Left lung (tissue), 10 donors: Measurements from ENCODE around the gene THPO. TPM values are rescaled to one million over a fixed set of nuclear protein-coding genes. Genes with fewer than 3 reads are reported as not detected.
A peak's percentile ranks its signal among the peaks of the same experiment; 100 is the strongest.

Experiments
- ATAC-seq: fragments of 200-7000 bp; cut with Tn5 transposase; one replicate; pipeline ENCODE4 v1.9.1; 2020; ENCODE audit warnings: moderate library complexity
- DNase-seq, 4 donors: peaks; one replicate each; pipeline ENCODE4 v3.0.0-alpha.2; 2013 to 2020
- H3K27ac ChIP-seq, 2 donors: fragments of 200-600 bp; sonication (generic) in 1 of 2; one replicate each; pipeline versions ENCODE4 v1.5.0 to v1.8.0; 2020 to 2021
- H3K27me3 ChIP-seq, 2 donors: fragments of 200-600 bp; sonication (generic) in 1 of 2; one replicate each; pipeline versions ENCODE4 v1.5.0 to v1.8.0; 2020 to 2021
- H3K36me3 ChIP-seq, 2 donors: fragments of 200-600 bp; sonication (generic) in 1 of 2; one replicate each; pipeline versions ENCODE4 v1.5.0 to v1.8.0; 2020 to 2021
- H3K4me1 ChIP-seq, 2 donors: fragments of 200-600 bp; one replicate each; pipeline ENCODE4 v1.8.0; 2021
- H3K4me3 ChIP-seq, 2 donors: fragments of 200-600 bp; sonication (generic) in 1 of 2; one replicate each; pipeline versions ENCODE4 v1.5.0 to v1.8.0; 2020 to 2021; ENCODE audit warnings: mild to moderate bottlenecking in 1 of 2
- H3K9me3 ChIP-seq, 2 donors: fragments of 200-600 bp; sonication (generic) in 1 of 2; one replicate each; pipeline versions ENCODE4 v1.5.0 to v1.8.0; 2020 to 2021
- intact Hi-C, 2 donors: fragments of 100-400 bp; cut with DNase I; formaldehyde crosslinking; loops; one replicate each; pipeline versions ENCODE4 v1.11.2 to v1.14.2; 2022
- polyA plus RNA-seq, 6 donors: library from polyadenylated mRNA; unstranded; fragments of 120-200 nt; gene quantifications; one replicate each; pipeline ENCODE4 v1.2.1, GENCODE V29; 2013; ENCODE audit not compliant: insufficient read length in 6 of 6
- total RNA-seq, 2 donors: library from RNA; stranded (reverse); fragmentation: NEBNext Ultra II Directional; extraction: Animal tissue kit (Norgen Biotek cat#: 25700); gene quantifications; one replicate each; pipeline ENCODE4 v1.2.1, GENCODE V29; 2021
- TF ChIP-seq, protein P1 (sequence below), 2 donors: fragments of 200-600 bp; sonication (generic) in 1 of 2; IDR thresholded peaks; one replicate each; pipeline versions ENCODE4 v1.5.0 to v1.8.0; 2021; ENCODE audit warnings: antibody characterized with exemption in 2 of 2
- donor health status: DM: no; HTN: yes; CAD: no.
- donor health status: DM: no; HTN: no; CAD: no.

THPO gene
- total and polyA plus RNA-seq, 8 donors: 0.23 to 2.3 (median 1.8) TPM

DNA sequence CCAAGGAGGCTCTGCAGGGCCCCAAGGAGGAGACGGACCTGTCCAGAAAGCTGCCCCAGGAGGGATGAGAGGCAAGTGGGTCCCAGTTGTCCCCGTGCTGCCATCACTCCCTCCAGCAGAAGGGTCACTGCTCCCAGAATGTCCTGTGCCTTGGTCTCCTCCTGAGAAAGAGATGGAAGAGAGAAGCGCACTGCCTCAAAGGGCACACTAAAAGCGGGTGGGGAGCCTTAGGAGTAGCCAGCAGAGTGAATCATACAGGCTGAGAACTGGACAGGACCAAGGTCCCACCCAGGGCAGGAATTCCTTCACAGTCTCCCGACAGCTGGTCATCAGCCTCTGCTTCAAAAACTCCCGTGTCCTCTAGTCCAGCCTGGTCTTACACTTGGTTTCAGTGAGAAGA is 4.6 kb downstream of the THPO start:
- Histone ChIP-seq H3K27me3 (peaks cover 0 to 45% of the 10 kb centered on the region in 2 donors), H3K27ac (no peak overlapping the region), H3K4me3 (no peak overlapping the region), H3K36me3 (peaks cover 0 to 7% of the 10 kb centered on the region in 2 donors), H3K4me1 (peaks cover 0 to 22% of the 10 kb centered on the region in 2 donors), H3K9me3 (no peaks in the 10 kb centered on the region)
- TF ChIP-seq, protein P1, sequence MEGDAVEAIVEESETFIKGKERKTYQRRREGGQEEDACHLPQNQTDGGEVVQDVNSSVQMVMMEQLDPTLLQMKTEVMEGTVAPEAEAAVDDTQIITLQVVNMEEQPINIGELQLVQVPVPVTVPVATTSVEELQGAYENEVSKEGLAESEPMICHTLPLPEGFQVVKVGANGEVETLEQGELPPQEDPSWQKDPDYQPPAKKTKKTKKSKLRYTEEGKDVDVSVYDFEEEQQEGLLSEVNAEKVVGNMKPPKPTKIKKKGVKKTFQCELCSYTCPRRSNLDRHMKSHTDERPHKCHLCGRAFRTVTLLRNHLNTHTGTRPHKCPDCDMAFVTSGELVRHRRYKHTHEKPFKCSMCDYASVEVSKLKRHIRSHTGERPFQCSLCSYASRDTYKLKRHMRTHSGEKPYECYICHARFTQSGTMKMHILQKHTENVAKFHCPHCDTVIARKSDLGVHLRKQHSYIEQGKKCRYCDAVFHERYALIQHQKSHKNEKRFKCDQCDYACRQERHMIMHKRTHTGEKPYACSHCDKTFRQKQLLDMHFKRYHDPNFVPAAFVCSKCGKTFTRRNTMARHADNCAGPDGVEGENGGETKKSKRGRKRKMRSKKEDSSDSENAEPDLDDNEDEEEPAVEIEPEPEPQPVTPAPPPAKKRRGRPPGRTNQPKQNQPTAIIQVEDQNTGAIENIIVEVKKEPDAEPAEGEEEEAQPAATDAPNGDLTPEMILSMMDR (IDR thresholded peaks at IDR 0.05): no peak
- intact Hi-C loops: loop anchor here in 1 of 2 donors (5.0 kb wide), 1 partner anchor 169 kb away; no protein-coding TSS in a partner anchor
- DNase-seq: no peak
- peak; percentile 10 for ATAC-seq

DNA sequence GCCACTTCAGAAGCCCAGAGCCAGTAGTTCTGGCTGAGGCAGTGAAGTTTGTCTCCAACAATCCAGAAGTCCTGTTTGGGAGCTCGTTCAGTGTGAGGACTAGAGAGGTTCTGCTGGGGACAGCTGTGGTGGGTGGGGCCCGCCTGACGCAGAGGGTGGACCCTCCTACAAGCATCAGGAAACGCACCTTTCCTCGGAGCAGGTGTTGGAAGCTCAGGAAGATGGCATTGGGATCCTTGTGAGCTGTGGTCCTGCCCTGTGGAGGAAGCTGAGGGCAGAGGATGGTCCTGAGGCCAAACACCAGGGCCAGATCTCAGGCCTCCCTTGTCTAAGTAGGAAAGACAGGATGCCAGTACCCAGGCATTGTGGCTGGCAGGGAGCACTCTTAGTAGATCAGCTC is 5.1 kb downstream of the THPO start:
- H3K4me3 ChIP-seq: no peak overlapping the region
- peaks cover 0 to 12% of the 10 kb centered on the region in 2 donors for H3K36me3 ChIP-seq
- H3K9me3 ChIP-seq: no peaks in the 10 kb centered on the region
- H3K27me3 ChIP-seq: peaks cover 0 to 40% of the 10 kb centered on the region in 2 donors
- intact Hi-C loops: loop anchor here in 1 of 2 donors (5.0 kb wide), 1 partner anchor 169 kb away; no protein-coding TSS in a partner anchor
- DNase-seq (no peak), ATAC-seq (no peak)
- no peak overlapping the region for H3K27ac ChIP-seq
- peaks cover 0 to 20% of the 10 kb centered on the region in 2 donors for H3K4me1 ChIP-seq
- TF ChIP-seq, protein P1 (IDR thresholded peaks at IDR 0.05): no peak

DNA sequence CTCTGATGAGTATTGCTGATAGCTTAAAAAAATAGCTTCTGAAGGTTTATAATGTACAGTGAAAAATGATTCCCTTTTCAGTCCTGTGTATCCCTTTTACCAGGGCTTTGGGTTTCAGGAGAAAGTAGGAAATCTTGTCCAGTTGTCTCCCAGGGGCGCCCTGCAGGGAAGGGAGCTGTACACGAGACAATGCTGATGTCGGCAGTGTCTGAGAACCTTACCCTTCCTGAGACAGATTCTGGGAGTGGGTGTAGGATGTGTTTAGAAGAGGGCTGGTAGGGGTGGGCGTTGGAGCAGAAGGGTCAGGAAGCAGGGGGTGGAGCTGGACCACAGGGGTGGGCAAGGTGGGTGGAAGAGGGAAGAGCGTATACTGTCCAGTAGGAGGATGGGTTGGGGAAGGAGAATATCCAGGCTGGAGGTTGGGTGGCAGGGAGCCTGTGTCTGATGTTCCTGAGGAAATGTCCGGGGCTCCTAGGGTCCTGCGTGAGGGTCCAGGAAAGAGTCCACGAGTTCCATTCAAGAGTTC is 5.6 kb downstream of the THPO start:
- Histone ChIP-seq H3K4me1 (peaks cover 0 to 17% of the 10 kb centered on the region in 2 donors), H3K27ac (no peak overlapping the region), H3K27me3 (peaks cover 0 to 34% of the 10 kb centered on the region in 2 donors), H3K9me3 (no peaks in the 10 kb centered on the region), H3K36me3 (peaks cover 0 to 18% of the 10 kb centered on the region in 2 donors), H3K4me3 (no peak overlapping the region)
- TF ChIP-seq, protein P1 (IDR thresholded peaks at IDR 0.05): no peak
- intact Hi-C loops: loop anchor here in 1 of 2 donors (5.0 kb wide), 1 partner anchor 170 kb away; no protein-coding TSS in a partner anchor
- no peak for ATAC-seq
- DNase-seq: no peak

DNA sequence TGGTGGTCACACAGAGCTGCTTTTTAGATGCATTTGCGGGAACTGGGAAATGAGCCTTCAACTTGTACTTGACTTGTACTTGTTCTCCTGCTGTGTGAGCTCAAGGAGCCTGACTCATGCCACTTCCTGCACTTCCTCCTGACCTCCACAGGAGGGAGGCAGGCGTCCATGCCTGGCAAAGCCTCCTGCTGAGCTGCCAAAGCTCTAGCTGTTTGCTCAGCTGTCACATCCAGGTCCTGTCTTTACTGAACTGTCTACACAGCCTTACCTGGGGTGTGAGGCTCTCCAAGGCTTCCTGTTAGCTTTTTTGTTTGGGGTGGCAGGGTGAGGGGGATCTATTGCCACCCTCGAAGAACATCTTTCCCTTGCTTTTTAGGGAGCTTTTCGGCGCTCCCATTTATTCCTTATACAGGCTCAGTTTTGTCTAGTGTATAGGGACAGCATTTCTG is 6.4 kb downstream of the THPO start:
- DNase-seq (peak; percentile 70 to 91 (median 83)), ATAC-seq (peak; percentile 98)
- intact Hi-C loops: loop anchor here in 1 of 2 donors (5.0 kb wide), 1 partner anchor 171 kb away; no protein-coding TSS in a partner anchor
- Histone ChIP-seq H3K27ac (no peak overlapping the region), H3K27me3 (peaks cover 0 to 26% of the 10 kb centered on the region in 2 donors), H3K4me3 (no peak overlapping the region), H3K4me1 (peaks cover 0 to 17% of the 10 kb centered on the region in 2 donors), H3K36me3 (peaks cover 0 to 24% of the 10 kb centered on the region in 2 donors), H3K9me3 (no peaks in the 10 kb centered on the region)
- TF ChIP-seq, protein P1 (IDR thresholded peaks at IDR 0.05): peak; percentile 89 to 94

DNA sequence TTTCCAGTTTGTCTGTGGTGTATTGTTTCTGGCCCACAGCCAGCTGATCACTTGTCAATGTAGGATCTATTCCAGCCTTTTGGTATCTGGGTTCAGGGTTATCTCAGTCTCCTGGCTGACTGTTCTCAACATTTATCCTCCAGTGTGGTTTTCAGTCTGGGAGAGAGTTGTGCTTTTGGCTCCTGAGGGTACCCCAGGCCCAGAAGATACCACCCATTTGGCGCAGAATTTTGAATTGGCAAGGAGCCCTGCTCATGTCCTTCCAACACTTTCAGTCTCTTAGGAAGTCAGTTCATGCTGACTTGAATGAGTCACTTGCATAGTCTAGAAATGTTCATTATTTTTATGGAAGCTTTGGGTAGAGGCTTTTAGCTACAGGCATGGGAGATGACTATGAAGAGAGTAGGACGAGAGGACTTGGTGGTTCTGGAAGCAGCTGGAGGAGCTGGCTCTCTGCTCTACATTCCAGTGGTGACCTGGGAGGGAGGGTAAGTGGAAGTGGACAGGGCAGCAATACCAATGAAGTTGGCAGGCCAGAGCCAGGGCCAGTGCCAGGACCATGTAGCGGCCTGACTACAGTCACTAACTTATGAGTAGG is 9.3 kb downstream of the THPO start:
- peaks cover 0 to 42% of the 10 kb centered on the region in 2 donors for H3K36me3 ChIP-seq
- intact Hi-C loops: no loop called here
- no peak overlapping the region for H3K4me3 ChIP-seq
- TF ChIP-seq, protein P1 (IDR thresholded peaks at IDR 0.05): no peak
- H3K4me1 ChIP-seq: peaks cover 9 to 30% of the 10 kb centered on the region in 2 donors
- ATAC-seq: peak; percentile 39
- DNase-seq: peak in 1 of 4 donors; percentile 65
- H3K27ac ChIP-seq: peak overlapping the region in 1 of 2 donors; percentile 2
- no peaks in the 10 kb centered on the region for H3K9me3 ChIP-seq
- peaks cover 0 to 3% of the 10 kb centered on the region in 2 donors for H3K27me3 ChIP-seq
